ENCODE measurements around the gene NKPD1. TPM values are rescaled to one million over a fixed set of nuclear protein-coding genes. Genes with fewer than 3 reads are reported as not detected.

Gene NKPD1
- total RNA-seq, 2 donors from 2014 or later, result 3.6 to 4.1 TPM

- peaks cover 23% of the 10 kb centered on the region for H3K4me1 ChIP-seq (replicated peaks)
- H3K27me3 ChIP-seq (replicated peaks; ENCODE audit: insufficient read depth), result no peaks in the 10 kb centered on the region
- intact Hi-C loops (cut with DNase I), result no loop called here
- H3K36me3 ChIP-seq, result no peaks in the 10 kb centered on the region
- peak; percentile 80 for DNase-seq (ENCODE audit: low spot score)
- 40% methylated on average over 15 of the region's 18 CpGs for WGBS
- no peak overlapping the region for H3K4me3 ChIP-seq
- TF ChIP-seq CTCF (IDR thresholded peaks at IDR 0.05), result no peak
- peak; percentile 44 for TF ChIP-seq POLR2AphosphoS5 (IDR thresholded peaks at IDR 0.05)
- peak overlapping the region in 1 of 2 donors; percentile 48 for H3K27ac ChIP-seq
- no peaks in the 10 kb centered on the region for H3K9me3 ChIP-seq
Measured at GRCh38 chr19:45162608-45163143, 1.9 kb upstream of the NKPD1 start.

- intact Hi-C loops (cut with DNase I), result no loop called here
- DNase-seq (ENCODE audit: low spot score), result no peak
- H3K9me3 ChIP-seq, result no peaks in the 10 kb centered on the region
- no peaks in the 10 kb centered on the region for H3K27me3 ChIP-seq (replicated peaks; ENCODE audit: insufficient read depth)
- H3K27ac ChIP-seq, result peak overlapping the region in 1 of 2 donors; percentile 48
- no peak for TF ChIP-seq POLR2A (IDR thresholded peaks at IDR 0.05)
- no peak for TF ChIP-seq POLR2AphosphoS5 (IDR thresholded peaks at IDR 0.05)
- TF ChIP-seq CTCF (IDR thresholded peaks at IDR 0.05), result peak in 2 of 4 experiments; percentile 51 to 58
- peaks cover 23% of the 10 kb centered on the region for H3K4me1 ChIP-seq (replicated peaks)
- H3K36me3 ChIP-seq, result no peaks in the 10 kb centered on the region
- WGBS, result 35% methylated on average over 32 of the region's 32 CpGs
- no peak overlapping the region for H3K4me3 ChIP-seq
Measured at GRCh38 chr19:45161738-45162607, 1.2 kb upstream of the NKPD1 start.

GRCh38 chr19:45159971-45160324 lies 834 bp downstream of the NKPD1 start:
- WGBS, result 81% methylated on average over 10 of the region's 10 CpGs
- Histone ChIP-seq H3K4me3 (no peak overlapping the region), H3K27ac (no peak overlapping the region), H3K9me3 (no peaks in the 10 kb centered on the region), H3K4me1 (replicated peaks) (peaks cover 23% of the 10 kb centered on the region), H3K36me3 (no peaks in the 10 kb centered on the region), H3K27me3 (replicated peaks; ENCODE audit: insufficient read depth) (no peaks in the 10 kb centered on the region)
- DNase-seq (ENCODE audit: low spot score), result no peak
- no peak for TF ChIP-seq POLR2A (IDR thresholded peaks at IDR 0.05)
- TF ChIP-seq CTCF (IDR thresholded peaks at IDR 0.05), result no peak
- TF ChIP-seq POLR2AphosphoS5 (IDR thresholded peaks at IDR 0.05), result no peak
- intact Hi-C loops (cut with DNase I), result no loop called here

- Histone ChIP-seq H3K36me3 (no peaks in the 10 kb centered on the region), H3K9me3 (no peaks in the 10 kb centered on the region), H3K27me3 (replicated peaks; ENCODE audit: insufficient read depth) (no peaks in the 10 kb centered on the region), H3K4me1 (replicated peaks) (peaks cover 21% of the 10 kb centered on the region), H3K27ac (no peak overlapping the region), H3K4me3 (no peak overlapping the region)
- intact Hi-C loops (cut with DNase I), result no loop called here
- TF ChIP-seq POLR2A (IDR thresholded peaks at IDR 0.05), result no peak
- TF ChIP-seq CTCF (IDR thresholded peaks at IDR 0.05), result no peak
- no peak for TF ChIP-seq POLR2AphosphoS5 (IDR thresholded peaks at IDR 0.05)
- no peak for DNase-seq (ENCODE audit: low spot score)
- 89% methylated on average over 12 of the region's 12 CpGs for WGBS
Measured at GRCh38 chr19:45159210-45159970, 1.4 kb downstream of the NKPD1 start.

Data from prostate gland (tissue), 2 donors.